ENCODE results near the gene POLG.

The POLG gene

GRCh38 chr15:89328398-89329254 is 6.0 kb downstream of the POLG start:
- ChIA-PET CTCF (interaction anchor here (1.0 to 4.2 kb wide), 5 partner anchors 9 to 122 kb away, joined by 3 to 22 read pairs (median 5); no protein-coding TSS in a partner anchor), POLR2A (interaction anchor here (0.6 kb wide), 1 partner anchor 40 kb away, joined by 3 read pairs; no protein-coding TSS in a partner anchor)
- no peak for DNase-seq (ENCODE audit: extremely low spot score)
- TF ChIP-seq CTCF (IDR thresholded peaks at IDR 0.05; ENCODE audit: control extremely low read depth, extremely low read depth, low read depth, missing control alignments) = no peak

DNA sequence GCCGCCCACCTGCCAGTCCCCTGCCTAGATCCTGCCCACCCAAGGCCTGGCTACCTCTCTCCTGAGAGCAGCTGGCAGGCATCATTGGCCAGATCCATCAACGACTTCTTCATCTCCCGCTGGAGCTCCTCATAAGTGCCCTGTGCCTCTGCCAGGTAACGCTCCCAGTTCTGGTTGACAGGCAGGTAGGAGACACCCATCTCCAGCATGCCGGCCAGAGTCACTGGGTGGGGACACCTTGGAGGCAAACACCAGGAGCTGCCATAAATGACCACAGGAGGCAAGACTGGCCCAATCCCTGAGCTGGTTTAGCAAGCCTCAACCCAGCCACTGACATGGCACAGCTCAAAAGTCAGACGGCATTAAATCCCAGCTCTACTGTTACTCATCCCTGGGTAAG is 7.5 kb downstream of the POLG start:
- POLR2A ChIA-PET = no interaction called here
- no peak for DNase-seq (ENCODE audit: extremely low spot score)

DNA sequence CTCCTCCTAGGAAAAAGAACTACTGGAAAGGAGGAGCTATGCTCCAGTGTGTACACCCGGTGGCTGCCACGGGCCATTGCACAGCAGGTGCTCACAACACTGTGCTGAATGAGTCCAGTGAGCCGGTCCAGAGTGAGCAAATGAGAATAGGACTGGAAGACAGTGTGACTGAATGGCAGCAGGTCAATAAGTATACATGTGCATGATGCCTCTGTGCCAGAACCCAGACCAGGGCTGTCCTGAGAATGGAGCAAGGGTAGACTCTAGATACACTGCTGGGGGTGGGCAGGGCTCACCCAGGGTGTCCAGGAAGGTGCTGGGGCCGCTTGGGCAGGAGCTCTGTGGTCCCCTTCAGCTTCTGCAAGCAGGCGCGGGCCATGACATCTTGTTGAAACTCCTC is 8.3 kb downstream of the POLG start:
- ChIA-PET POLR2A (no interaction called here), CTCF (interaction anchor here (1.1 to 1.8 kb wide), 2 partner anchors 13 to 33 kb away, joined by 4 to 5 read pairs; no protein-coding TSS in a partner anchor)
- TF ChIP-seq CTCF (IDR thresholded peaks at IDR 0.05; ENCODE audit: control extremely low read depth, extremely low read depth, low read depth, missing control alignments) = no peak
- no peak for DNase-seq (ENCODE audit: extremely low spot score)

More for the DNA sequence above, 7.5 kb downstream of the POLG start:
- CTCF ChIA-PET = interaction anchor here (1.1 to 1.8 kb wide), 4 partner anchors 10 to 38 kb away, joined by 3 to 5 read pairs (median 4); no protein-coding TSS in a partner anchor
- no peak for TF ChIP-seq CTCF (IDR thresholded peaks at IDR 0.05; ENCODE audit: control extremely low read depth, extremely low read depth, low read depth, missing control alignments)

GRCh38 chr15:89325039-89325803 is 9.4 kb downstream of the POLG start:
- TF ChIP-seq CTCF (IDR thresholded peaks at IDR 0.05; ENCODE audit: control extremely low read depth, extremely low read depth, low read depth, missing control alignments) = no peak
- DNase-seq (ENCODE audit: extremely low spot score) = no peak
- ChIA-PET POLR2A (no interaction called here), CTCF (interaction anchor here (0.8 to 3.4 kb wide), 5 partner anchors 12 to 34 kb away, joined by 3 to 12 read pairs (median 5); no protein-coding TSS in a partner anchor)

DNA sequence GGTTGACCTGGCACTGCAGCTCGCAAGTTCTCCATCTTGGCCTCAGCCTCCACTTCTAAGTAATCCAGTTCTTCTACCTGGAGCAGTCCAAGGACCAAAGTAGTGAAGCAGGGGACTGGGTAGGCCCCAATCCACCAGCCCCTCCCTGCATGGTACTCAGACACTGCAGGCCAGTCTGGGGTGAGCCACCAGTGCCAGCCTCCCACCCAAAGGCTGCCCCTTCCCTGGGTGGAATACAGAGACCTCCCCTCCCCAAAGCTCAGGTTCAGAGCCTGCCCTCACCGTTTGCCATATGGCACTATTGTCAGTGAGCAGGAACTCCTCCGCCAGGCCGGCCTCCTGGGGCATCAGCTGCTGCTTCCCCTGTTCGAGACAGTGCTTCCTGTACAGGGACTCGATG is 10.8 kb downstream of the POLG start:
- no peak for DNase-seq (ENCODE audit: extremely low spot score)
- CTCF ChIA-PET = interaction anchor here (0.6 to 3.4 kb wide), 5 partner anchors 9 to 35 kb away, joined by 3 to 12 read pairs (median 5); no protein-coding TSS in a partner anchor
- TF ChIP-seq CTCF (IDR thresholded peaks at IDR 0.05; ENCODE audit: control extremely low read depth, extremely low read depth, low read depth, missing control alignments) = no peak
- POLR2A ChIA-PET = no interaction called here

DNA sequence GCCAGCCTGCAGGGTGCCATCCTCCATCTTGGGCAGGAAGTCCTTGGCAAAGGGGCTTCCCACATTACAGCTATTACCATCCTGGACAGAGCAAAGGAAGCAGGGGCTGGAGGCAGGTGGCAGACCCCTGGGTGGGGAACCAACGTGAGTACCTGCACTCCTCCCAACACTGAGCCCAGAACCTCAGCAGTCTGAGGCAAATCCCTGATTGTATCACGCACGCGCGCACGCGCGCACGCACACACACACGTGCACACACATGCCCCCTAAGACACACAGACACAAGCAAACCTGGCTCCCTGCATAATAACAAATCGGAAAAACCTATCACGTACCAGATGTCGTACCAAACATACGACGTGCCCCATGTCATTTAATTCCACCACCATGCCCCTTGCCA is 11.8 kb downstream of the POLG start:
- CTCF ChIA-PET = interaction anchor here (1.1 to 3.4 kb wide), 3 partner anchors 9 to 36 kb away, joined by 4 to 12 read pairs (median 5); no protein-coding TSS in a partner anchor

More for the DNA sequence above, 11.8 kb downstream of the POLG start:
- no peak for TF ChIP-seq CTCF (IDR thresholded peaks at IDR 0.05; ENCODE audit: control extremely low read depth, extremely low read depth, low read depth, missing control alignments)
- DNase-seq (ENCODE audit: extremely low spot score) = no peak
- POLR2A ChIA-PET = no interaction called here

All from GM10248 (cell line).